Endothelial cell of umbilical vein (primary cell): ENCODE results near the gene TNPO1. TPM values are rescaled to one million over a fixed set of nuclear protein-coding genes. Genes with fewer than 3 reads are reported as not detected.

Experiments
- BruUV-seq: library from RNA; stranded (reverse); fragments of 400-500 nt; replicated peaks from 2 replicates; lab custom pipeline; 2021; lab: Mats Ljungman, UMichigan
- CTCF ChIA-PET: fragments of 300-600, 350-600 bp; sonication (Branson Sonifier 250); formaldehyde crosslinking; loops from one replicate; lab custom pipeline; 2021; ENCODE audit warnings: antibody characterized with exemption, inconsistent platforms; lab: Charles Lee
- POLR2A ChIA-PET: fragments of 300-600, 350-600 bp; sonication (Branson Sonifier 250); formaldehyde crosslinking; loops from one replicate; lab custom pipeline; 2021; ENCODE audit warnings: antibody characterized with exemption, inconsistent platforms; lab: Charles Lee
- DNase-seq: peaks from one replicate; pipeline ENCODE4 v3.0.0-alpha.2; 2011; ENCODE audit warnings: low read depth, low spot score
- FAIRE-seq: peaks from 2 replicates; lab custom pipeline; 2011; peaks lifted over from hg19 to GRCh38; lab: Jason Lieb, UNC
- H2AFZ ChIP-seq: 2 replicates; pipeline ENCODE4 v1.6.0; 2012; ENCODE audit warnings: low read depth, low read length, control low read depth, inconsistent platforms
- H3K27ac ChIP-seq: 2 replicates; pipeline ENCODE4 v1.5.1; 2011; ENCODE audit warnings: low read depth, mild to moderate bottlenecking, control low read depth, low read length, moderate library complexity; ENCODE audit not compliant: insufficient read depth
- H3K27me3 ChIP-seq, 2 experiments: 2 replicates each; pipeline versions ENCODE4 v1.6.0 to v1.6.1; 2011; ENCODE audit warnings: low read length in 2 of 2, mixed read lengths in 1 of 2; ENCODE audit not compliant: control insufficient read depth in 2 of 2, insufficient read depth in 2 of 2
- H3K36me3 ChIP-seq, 2 experiments: 2 replicates in 1 of 2; 3 replicates in 1 of 2; pipeline ENCODE4 v1.5.1; 2011; ENCODE audit warnings: low read length in 2 of 2, mild to moderate bottlenecking in 1 of 2, moderate library complexity in 1 of 2; ENCODE audit not compliant: control insufficient read depth in 2 of 2, insufficient read depth in 2 of 2; ENCODE audit errors: extremely low read depth in 1 of 2
- H3K4me1 ChIP-seq: 3 replicates; pipeline ENCODE4 v1.5.1; 2011; ENCODE audit warnings: mild to moderate bottlenecking, low read length; ENCODE audit not compliant: control insufficient read depth, insufficient read depth; ENCODE audit errors: extremely low read depth
- H3K4me2 ChIP-seq: 2 replicates; pipeline ENCODE4 v1.6.1; 2011; ENCODE audit warnings: low read length, control low read depth, mixed read lengths; ENCODE audit not compliant: insufficient read depth
- H3K4me3 ChIP-seq, 3 experiments: fragments of 200-600 bp in 1 of 3; sonication (generic), shearing (Covaris generic) in 1 of 3; replicated peaks in 1 of 3; 2 replicates each; pipeline ENCODE4 v1.5.1; 2011 to 2016; ENCODE audit warnings: control low read depth in 3 of 3, low read length in 3 of 3, mild to moderate bottlenecking in 2 of 3, inconsistent platforms in 1 of 3, low read depth in 1 of 3, moderate library complexity in 1 of 3; ENCODE audit not compliant: insufficient read depth in 1 of 3
- H3K79me2 ChIP-seq: 2 replicates; pipeline ENCODE4 v1.6.0; 2012; ENCODE audit warnings: low read length, inconsistent platforms; ENCODE audit not compliant: control insufficient read depth, insufficient read depth
- H3K9ac ChIP-seq: replicated peaks from 2 replicates; pipeline ENCODE3; 2011; ENCODE audit warnings: low read length, control low read depth; ENCODE audit not compliant: insufficient read depth; ENCODE audit errors: extremely low read depth
- H3K9me1 ChIP-seq: replicated peaks from 3 replicates; pipeline ENCODE4 v1.6.0; 2011; ENCODE audit warnings: mild to moderate bottlenecking, low read length; ENCODE audit not compliant: control insufficient read depth, insufficient read depth; ENCODE audit errors: extremely low read depth
- H3K9me3 ChIP-seq: replicated peaks from 2 replicates; pipeline ENCODE4 v1.5.1; 2012; ENCODE audit warnings: low read length, inconsistent platforms; ENCODE audit not compliant: control insufficient read depth, insufficient read depth
- H4K20me1 ChIP-seq: replicated peaks from 2 replicates; pipeline ENCODE3; 2011; ENCODE audit warnings: mild to moderate bottlenecking, low read length; ENCODE audit not compliant: control insufficient read depth, insufficient read depth; ENCODE audit errors: extremely low read depth
- CTCF ChIP-seq, 2 donors: IDR thresholded peaks; 1 replicate in 1 of 2; 2 replicates in 1 of 2; pipeline ENCODE4 v1.5.1; 2011; ENCODE audit warnings: low read length in 2 of 2, mild to moderate bottlenecking in 2 of 2, moderate library complexity in 2 of 2, control low read depth in 1 of 2, inconsistent platforms in 1 of 2, low read depth in 1 of 2; ENCODE audit not compliant: insufficient read depth in 1 of 2; ENCODE audit errors: extremely low read depth in 1 of 2
- FOS ChIP-seq: IDR thresholded peaks from 2 replicates; pipeline ENCODE4 v1.6.1; 2011; ENCODE audit warnings: mild to moderate bottlenecking, low read length, moderate library complexity, borderline replicate concordance; ENCODE audit not compliant: insufficient read depth
- JUN ChIP-seq: IDR thresholded peaks from 2 replicates; pipeline ENCODE4 v1.6.1; 2011; ENCODE audit warnings: borderline replicate concordance, low read depth; ENCODE audit not compliant: insufficient read length, insufficient read depth
- MAX ChIP-seq: IDR thresholded peaks from 2 replicates; pipeline ENCODE4 v1.6.1; 2011; ENCODE audit not compliant: insufficient read depth, insufficient read length
- MYC ChIP-seq: IDR thresholded peaks from one replicate; pipeline ENCODE4 v1.6.1; 2011; ENCODE audit warnings: mild to moderate bottlenecking, low read depth, low read length
- POLR2A ChIP-seq: IDR thresholded peaks from 2 replicates; pipeline ENCODE4 v1.6.1; 2012; ENCODE audit warnings: low read depth, mild to moderate bottlenecking, control low read depth, low read length
- POLR2AphosphoS5 ChIP-seq: IDR thresholded peaks from 2 replicates; pipeline ENCODE4 v1.6.1; 2012; ENCODE audit warnings: low read depth, mild to moderate bottlenecking, control low read depth, low read length, moderate library complexity; ENCODE audit not compliant: insufficient read depth
- dilution Hi-C: fragments of 300-500 bp; cut with MboI; formaldehyde crosslinking; loops from one replicate; pipeline ENCODE4 v1.15.0; 2019; ENCODE audit warnings: low sequenced_read_pairs; ENCODE audit not compliant: extremely low pct_ligation_motif_present
- intact Hi-C: fragments of 100-400 bp; cut with micrococcal nuclease; formaldehyde crosslinking; loops from one replicate; pipeline ENCODE4 v1.10.0; 2022
- polyA plus RNA-seq, 4 experiments: library from polyadenylated mRNA; depleted of rRNA in 3 of 4; stranded (reverse) in 3 of 4; unstranded in 1 of 4; fragments of >200 nt; gene quantifications; 2 replicates each; pipeline versions ENCODE4 v1.2.1 to v1.2.3, GENCODE V29; 2011 to 2012; ENCODE audit warnings: missing spikeins in 1 of 4
- total RNA-seq: library from RNA; stranded (reverse); gene quantifications from 2 replicates; pipeline ENCODE4 v1.2.3, GENCODE V29; 2021

TNPO1 gene
- total and polyA plus RNA-seq, 2 donors (not counting 3 experiments of a cell fraction or from before 2014, with no cell fraction given) = 65.6 to 298 TPM

GRCh38 chr5:72951671-72952468 is 135.4 kb downstream of the TNPO1 start:
- Histone ChIP-seq H3K9me1 (no peaks in the 10 kb centered on the region), H3K27me3 (no peaks in the 10 kb centered on the region), H3K9ac (no peak overlapping the region), H3K4me1 (peaks cover 33% of the 10 kb centered on the region), H3K4me2 (peak overlapping the region; percentile 14), H3K79me2 (peaks cover 5% of the 10 kb centered on the region), H3K27ac (peak overlapping the region; percentile 4), H2AFZ (no peak overlapping the region), H3K36me3 (no peaks in the 10 kb centered on the region), H3K9me3 (no peaks in the 10 kb centered on the region), H3K4me3 (no peak overlapping the region), H4K20me1 (no peaks in the 10 kb centered on the region)
- no peak for TF ChIP-seq POLR2AphosphoS5
- TF ChIP-seq MYC = no peak
- TF ChIP-seq CTCF (IDR thresholded peaks at IDR 0.05; ENCODE audit: extremely low read depth in 1 of 2, insufficient read depth in 1 of 2, low read depth in 1 of 2, low read length in 2 of 2) = no peak
- peak; percentile 85 for TF ChIP-seq FOS
- no peak for TF ChIP-seq POLR2A
- TF ChIP-seq JUN = peak; percentile 46
- TF ChIP-seq MAX = no peak
- CTCF ChIA-PET = interaction anchor here (0.8 to 2.0 kb wide), 6 partner anchors 8 to 301 kb away, joined by 3 to 5 read pairs (median 3); no protein-coding TSS in a partner anchor
- peak; percentile 71 for DNase-seq
- BruUV-seq = no TSS peak
- dilution Hi-C loops (no loop called here), intact Hi-C loops (no loop called here)
- FAIRE-seq = peak; percentile 72
- POLR2A ChIA-PET = no interaction called here
